ENCODE measurements around the gene MELTF.

MELTF gene

GRCh38 chr3:196996454-196997265 lies 33.0 kb downstream of the MELTF start:
- in situ Hi-C loops (cut with MboI; ENCODE audit: low sequenced_read_pairs), result no loop called here

GRCh38 chr3:196995646-196996355 lies 33.8 kb downstream of the MELTF start:
- in situ Hi-C loops (cut with MboI; ENCODE audit: low sequenced_read_pairs), result no loop called here

- in situ Hi-C loops (cut with MboI; ENCODE audit: low sequenced_read_pairs), result no loop called here
Measured at GRCh38 chr3:196995027-196995426, 34.6 kb downstream of the MELTF start.

GRCh38 chr3:196994056-196994455 lies 35.6 kb downstream of the MELTF start:
- in situ Hi-C loops (cut with MboI; ENCODE audit: low sequenced_read_pairs), result no loop called here

- in situ Hi-C loops (cut with MboI; ENCODE audit: low sequenced_read_pairs), result no loop called here
Measured at GRCh38 chr3:196992461-196993065, 37.1 kb downstream of the MELTF start.

GRCh38 chr3:196991581-196992460 lies 37.8 kb downstream of the MELTF start:
- in situ Hi-C loops (cut with MboI; ENCODE audit: low sequenced_read_pairs), result no loop called here

GRCh38 chr3:196990601-196991007 lies 39.0 kb downstream of the MELTF start:
- in situ Hi-C loops (cut with MboI; ENCODE audit: low sequenced_read_pairs), result no loop called here

GRCh38 chr3:196989721-196990262 lies 39.8 kb downstream of the MELTF start:
- in situ Hi-C loops (cut with MboI; ENCODE audit: low sequenced_read_pairs), result no loop called here

GRCh38 chr3:196988241-196989029 lies 41.2 kb downstream of the MELTF start:
- in situ Hi-C loops (cut with MboI; ENCODE audit: low sequenced_read_pairs), result no loop called here

GRCh38 chr3:196987022-196987421 lies 42.6 kb downstream of the MELTF start:
- in situ Hi-C loops (cut with MboI; ENCODE audit: low sequenced_read_pairs), result no loop called here

GRCh38 chr3:196985954-196986885 lies 43.4 kb downstream of the MELTF start:
- in situ Hi-C loops (cut with MboI; ENCODE audit: low sequenced_read_pairs), result no loop called here

GRCh38 chr3:196985298-196985697 lies 44.3 kb downstream of the MELTF start:
- in situ Hi-C loops (cut with MboI; ENCODE audit: low sequenced_read_pairs), result no loop called here

- in situ Hi-C loops (cut with MboI; ENCODE audit: low sequenced_read_pairs), result no loop called here
Measured at GRCh38 chr3:196983186-196983585, 46.4 kb downstream of the MELTF start.

- in situ Hi-C loops (cut with MboI; ENCODE audit: low sequenced_read_pairs), result no loop called here
Measured at GRCh38 chr3:196981657-196982056, 48.0 kb downstream of the MELTF start.

- in situ Hi-C loops (cut with MboI; ENCODE audit: low sequenced_read_pairs), result no loop called here
Measured at GRCh38 chr3:196979545-196979944, 50.1 kb downstream of the MELTF start.

- in situ Hi-C loops (cut with MboI; ENCODE audit: low sequenced_read_pairs), result no loop called here
Measured at GRCh38 chr3:196976941-196977340, 52.7 kb downstream of the MELTF start.

GRCh38 chr3:196975349-196975748 lies 54.3 kb downstream of the MELTF start:
- in situ Hi-C loops (cut with MboI; ENCODE audit: low sequenced_read_pairs), result no loop called here

- in situ Hi-C loops (cut with MboI; ENCODE audit: low sequenced_read_pairs), result no loop called here
Measured at GRCh38 chr3:196974661-196975060, 55.0 kb downstream of the MELTF start.

Measured in HL-60/S4 treated with phorbol 12-myristate 13-acetate at 8.2 ng/mL for 4 days and 3 days (cell line).